Activated effector memory CD4-positive, alpha-beta T cell treated with Interleukin-2 at 50 U/mL for 16 hours (primary cell): ENCODE measurements around the gene ADARB1.

Source experiments
- DNase-seq: peaks from one replicate; pipeline ENCODE4 v3.0.0-alpha.2; 2020

The ADARB1 gene

GRCh38 chr21:45056296-45056904, 18.0 kb upstream of the ADARB1 start:
- DNase-seq, result no peak

- no peak for DNase-seq
Measured at GRCh38 chr21:45056917-45057560, 17.3 kb upstream of the ADARB1 start.

GRCh38 chr21:45057886-45058285, 16.5 kb upstream of the ADARB1 start:
- no peak for DNase-seq

GRCh38 chr21:45059121-45059520, 15.3 kb upstream of the ADARB1 start:
- no peak for DNase-seq

GRCh38 chr21:45060089-45060488, 14.3 kb upstream of the ADARB1 start:
- DNase-seq, result no peak

GRCh38 chr21:45060675-45061311, 13.6 kb upstream of the ADARB1 start:
- DNase-seq, result no peak

- no peak for DNase-seq
Measured at GRCh38 chr21:45064091-45064490, 10.3 kb upstream of the ADARB1 start.

GRCh38 chr21:45064618-45065399, 9.6 kb upstream of the ADARB1 start:
- no peak for DNase-seq

- no peak for DNase-seq
Measured at GRCh38 chr21:45067462-45068285, 6.7 kb upstream of the ADARB1 start.

GRCh38 chr21:45069085-45069484, 5.3 kb upstream of the ADARB1 start:
- no peak for DNase-seq

GRCh38 chr21:45069711-45070110, 4.7 kb upstream of the ADARB1 start:
- no peak for DNase-seq

GRCh38 chr21:45071078-45071873, 3.1 kb upstream of the ADARB1 start:
- DNase-seq, result no peak

GRCh38 chr21:45071874-45072737, 2.3 kb upstream of the ADARB1 start:
- DNase-seq, result no peak

GRCh38 chr21:45072738-45073300, 1.6 kb upstream of the ADARB1 start:
- no peak for DNase-seq

- DNase-seq, result no peak
Measured at GRCh38 chr21:45073301-45074047, 906 bp upstream of the ADARB1 start.

- DNase-seq, result no peak
Measured at GRCh38 chr21:45074818-45075595, 627 bp downstream of the ADARB1 start.

- no peak for DNase-seq
Measured at GRCh38 chr21:45075596-45076244, 1.3 kb downstream of the ADARB1 start.

GRCh38 chr21:45076245-45076711, 1.9 kb downstream of the ADARB1 start:
- DNase-seq, result no peak
